ENCODE data around the gene TOMM5. TPM values are rescaled to one million over a fixed set of nuclear protein-coding genes. Genes with fewer than 3 reads are reported as not detected.

TOMM5 gene
- polyA plus RNA-seq, 2 of the 4 experiments (the other 2 are of a cell fraction), result 338 to 339 TPM

DNA sequence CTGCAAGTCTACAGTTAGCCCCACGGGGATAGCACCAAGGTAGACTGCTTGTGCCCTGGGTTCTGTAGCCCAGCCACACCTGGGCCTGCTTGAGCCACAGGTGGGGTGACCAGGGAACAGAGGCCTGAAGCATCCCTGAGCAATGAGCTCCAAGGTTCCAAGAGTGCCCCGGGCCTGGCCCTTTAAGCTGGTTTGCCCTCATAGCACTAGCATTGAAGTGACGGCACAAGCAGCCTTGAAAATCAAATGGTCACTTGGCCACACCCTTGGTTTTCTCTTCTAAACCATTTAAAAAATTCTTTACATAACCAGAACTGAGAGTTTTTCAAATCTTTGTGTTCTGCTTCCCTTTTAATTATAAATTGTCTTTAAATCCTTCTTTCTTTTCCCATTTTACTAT is 40.9 kb downstream of the TOMM5 start:
- no peak for DNase-seq (ENCODE audit: low read depth in 1 of 2, low spot score in 1 of 2)
- ChIA-PET POLR2A (no interaction called here), CTCF (no interaction called here)
- FAIRE-seq, result no peak
- 71% methylated on average over 3 of the region's 3 CpGs for WGBS (ENCODE audit: missing lambda C conversion rate)
- Histone ChIP-seq H3K4me2 (no peak overlapping the region), H3K9me3 (no peaks in the 10 kb centered on the region), H3K27ac (no peak overlapping the region), H3K4me3 (no peak overlapping the region), H3K4me1 (0 out of 3 replicates have a peak, but pooled peaks cover 4% of the 10 kb centered on the region)
- TF ChIP-seq, protein P1, sequence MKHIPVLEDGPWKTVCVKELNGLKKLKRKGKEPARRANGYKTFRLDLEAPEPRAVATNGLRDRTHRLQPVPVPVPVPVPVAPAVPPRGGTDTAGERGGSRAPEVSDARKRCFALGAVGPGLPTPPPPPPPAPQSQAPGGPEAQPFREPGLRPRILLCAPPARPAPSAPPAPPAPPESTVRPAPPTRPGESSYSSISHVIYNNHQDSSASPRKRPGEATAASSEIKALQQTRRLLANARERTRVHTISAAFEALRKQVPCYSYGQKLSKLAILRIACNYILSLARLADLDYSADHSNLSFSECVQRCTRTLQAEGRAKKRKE (CRISPR knock-in tag; IDR thresholded peaks at IDR 0.05; ENCODE audit: low read depth), result no peak
- TF ChIP-seq RNF2 (IDR thresholded peaks at IDR 0.05; ENCODE audit: borderline replicate concordance, low read depth), result no peak
- no peak for TF ChIP-seq ZSCAN20 (CRISPR knock-in tag; IDR thresholded peaks at IDR 0.05)
- TF ChIP-seq HDAC2 (IDR thresholded peaks at IDR 0.05), result no peak
- TF ChIP-seq, protein P2, sequence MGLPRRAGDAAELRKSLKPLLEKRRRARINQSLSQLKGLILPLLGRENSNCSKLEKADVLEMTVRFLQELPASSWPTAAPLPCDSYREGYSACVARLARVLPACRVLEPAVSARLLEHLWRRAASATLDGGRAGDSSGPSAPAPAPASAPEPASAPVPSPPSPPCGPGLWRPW (IDR thresholded peaks at IDR 0.05), result no peak
- TF ChIP-seq ZNF302 (CRISPR knock-in tag; IDR thresholded peaks at IDR 0.05), result no peak
- TF ChIP-seq FOSL2 (IDR thresholded peaks at IDR 0.05), result no peak
- TF ChIP-seq FOSL2 (CRISPR knock-in tag; IDR thresholded peaks at IDR 0.05), result no peak
- ATAC-seq, result no peak

- no peak for FAIRE-seq
- no peak overlapping the region for H3K4me2 ChIP-seq
- ChIA-PET POLR2A (no interaction called here), CTCF (no interaction called here)
- H3K9me3 ChIP-seq, result no peaks in the 10 kb centered on the region
- WGBS (ENCODE audit: missing lambda C conversion rate), result 76% methylated on average over 1 of the region's 1 CpG
- DNase-seq (ENCODE audit: low read depth in 1 of 2, low spot score in 1 of 2), result no peak
- no peak overlapping the region for H3K27ac ChIP-seq
- no peak overlapping the region for H3K4me3 ChIP-seq
- peak in 1 of 2 experiments; percentile 24; a peak in 1 of 6 replicates for ATAC-seq
- 0 out of 3 replicates have a peak, but pooled peaks cover 4% of the 10 kb centered on the region for H3K4me1 ChIP-seq
- TF ChIP-seq, protein P3, sequence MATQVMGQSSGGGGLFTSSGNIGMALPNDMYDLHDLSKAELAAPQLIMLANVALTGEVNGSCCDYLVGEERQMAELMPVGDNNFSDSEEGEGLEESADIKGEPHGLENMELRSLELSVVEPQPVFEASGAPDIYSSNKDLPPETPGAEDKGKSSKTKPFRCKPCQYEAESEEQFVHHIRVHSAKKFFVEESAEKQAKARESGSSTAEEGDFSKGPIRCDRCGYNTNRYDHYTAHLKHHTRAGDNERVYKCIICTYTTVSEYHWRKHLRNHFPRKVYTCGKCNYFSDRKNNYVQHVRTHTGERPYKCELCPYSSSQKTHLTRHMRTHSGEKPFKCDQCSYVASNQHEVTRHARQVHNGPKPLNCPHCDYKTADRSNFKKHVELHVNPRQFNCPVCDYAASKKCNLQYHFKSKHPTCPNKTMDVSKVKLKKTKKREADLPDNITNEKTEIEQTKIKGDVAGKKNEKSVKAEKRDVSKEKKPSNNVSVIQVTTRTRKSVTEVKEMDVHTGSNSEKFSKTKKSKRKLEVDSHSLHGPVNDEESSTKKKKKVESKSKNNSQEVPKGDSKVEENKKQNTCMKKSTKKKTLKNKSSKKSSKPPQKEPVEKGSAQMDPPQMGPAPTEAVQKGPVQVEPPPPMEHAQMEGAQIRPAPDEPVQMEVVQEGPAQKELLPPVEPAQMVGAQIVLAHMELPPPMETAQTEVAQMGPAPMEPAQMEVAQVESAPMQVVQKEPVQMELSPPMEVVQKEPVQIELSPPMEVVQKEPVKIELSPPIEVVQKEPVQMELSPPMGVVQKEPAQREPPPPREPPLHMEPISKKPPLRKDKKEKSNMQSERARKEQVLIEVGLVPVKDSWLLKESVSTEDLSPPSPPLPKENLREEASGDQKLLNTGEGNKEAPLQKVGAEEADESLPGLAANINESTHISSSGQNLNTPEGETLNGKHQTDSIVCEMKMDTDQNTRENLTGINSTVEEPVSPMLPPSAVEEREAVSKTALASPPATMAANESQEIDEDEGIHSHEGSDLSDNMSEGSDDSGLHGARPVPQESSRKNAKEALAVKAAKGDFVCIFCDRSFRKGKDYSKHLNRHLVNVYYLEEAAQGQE (IDR thresholded peaks at IDR 0.05), result no peak
Observed at GRCh38 chr9:37550781-37551180, 41.6 kb downstream of the TOMM5 start.

GRCh38 chr9:37549527-37549926 is 42.9 kb downstream of the TOMM5 start:
- Histone ChIP-seq H3K9me3 (no peaks in the 10 kb centered on the region), H3K27ac (no peak overlapping the region), H3K4me3 (no peak overlapping the region), H3K4me2 (no peak overlapping the region), H3K4me1 (0 out of 3 replicates have a peak, but pooled peaks cover 4% of the 10 kb centered on the region)
- ChIA-PET POLR2A (no interaction called here), CTCF (interaction anchor here (0.7 kb wide), 1 partner anchor 45 kb away, joined by 4 read pairs; no protein-coding TSS in a partner anchor)
- DNase-seq (ENCODE audit: low read depth in 1 of 2, low spot score in 1 of 2) (no peak), ATAC-seq (no peak), FAIRE-seq (no peak)
- TF ChIP-seq, protein P2 (IDR thresholded peaks at IDR 0.05), result no peak
- peak; percentile 56 for TF ChIP-seq MAFK (IDR thresholded peaks at IDR 0.05; ENCODE audit: partially characterized antibody)

DNA sequence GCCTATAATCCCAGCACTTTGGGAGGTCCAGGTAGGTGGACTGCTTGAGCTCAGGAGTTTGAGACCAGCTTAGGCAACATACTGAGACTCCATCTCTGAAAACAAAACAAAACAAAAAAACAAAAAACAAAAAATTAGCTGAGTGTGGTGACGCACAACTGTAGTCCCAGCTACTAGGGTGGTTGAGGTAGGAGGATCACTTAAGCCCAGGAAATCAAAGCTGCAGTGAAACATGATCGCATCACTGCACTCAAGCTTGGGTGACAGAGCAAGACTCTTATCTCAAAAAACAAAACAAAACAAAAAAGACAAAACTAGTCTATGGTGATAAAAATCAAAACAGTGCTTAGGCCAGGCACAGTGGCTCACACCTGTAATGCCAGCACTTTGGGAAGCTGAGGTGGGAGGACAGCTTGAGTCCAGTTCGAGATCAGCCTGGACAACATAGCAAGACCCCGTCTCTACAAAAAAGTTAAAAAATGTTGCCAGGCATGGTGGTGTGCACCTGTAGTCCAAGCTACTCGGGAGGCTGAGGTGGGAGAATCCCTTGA is 45.0 kb downstream of the TOMM5 start:
- POLR2A ChIA-PET, result no interaction called here
- TF ChIP-seq CBX2 (IDR thresholded peaks at IDR 0.05; ENCODE audit: borderline replicate concordance, low read depth) (no peak), CHD4 (IDR thresholded peaks at IDR 0.05; ENCODE audit: borderline replicate concordance) (no peak), CHD2 (IDR thresholded peaks at IDR 0.05; ENCODE audit: low read length, partially characterized antibody) (no peak), GATA3 (IDR thresholded peaks at IDR 0.05; ENCODE audit: borderline replicate concordance) (no peak), CEBPB (IDR thresholded peaks at IDR 0.05) (no peak), RFX5 (IDR thresholded peaks at IDR 0.05) (no peak), POLR2A (IDR thresholded peaks at IDR 0.05; ENCODE audit: low read length) (no peak), CBX8 (IDR thresholded peaks at IDR 0.05) (no peak), FOSL2 (IDR thresholded peaks at IDR 0.05) (no peak), FOSL2 (CRISPR knock-in tag; IDR thresholded peaks at IDR 0.05) (no peak), HMGXB4 (CRISPR knock-in tag; IDR thresholded peaks at IDR 0.05; ENCODE audit: borderline replicate concordance) (no peak), EP300 (IDR thresholded peaks at IDR 0.05) (no peak), ZNF302 (CRISPR knock-in tag; IDR thresholded peaks at IDR 0.05) (no peak), JUNB (IDR thresholded peaks at IDR 0.05) (no peak)
- TF ChIP-seq, protein P2 (IDR thresholded peaks at IDR 0.05), result no peak
- TF ChIP-seq, protein P4, sequence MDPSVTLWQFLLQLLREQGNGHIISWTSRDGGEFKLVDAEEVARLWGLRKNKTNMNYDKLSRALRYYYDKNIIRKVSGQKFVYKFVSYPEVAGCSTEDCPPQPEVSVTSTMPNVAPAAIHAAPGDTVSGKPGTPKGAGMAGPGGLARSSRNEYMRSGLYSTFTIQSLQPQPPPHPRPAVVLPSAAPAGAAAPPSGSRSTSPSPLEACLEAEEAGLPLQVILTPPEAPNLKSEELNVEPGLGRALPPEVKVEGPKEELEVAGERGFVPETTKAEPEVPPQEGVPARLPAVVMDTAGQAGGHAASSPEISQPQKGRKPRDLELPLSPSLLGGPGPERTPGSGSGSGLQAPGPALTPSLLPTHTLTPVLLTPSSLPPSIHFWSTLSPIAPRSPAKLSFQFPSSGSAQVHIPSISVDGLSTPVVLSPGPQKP (IDR thresholded peaks at IDR 0.05; ENCODE audit: low read depth, low read length), result no peak

More for the DNA sequence above, 45.0 kb downstream of the TOMM5 start:
- DNase-seq (ENCODE audit: low read depth in 1 of 2, low spot score in 1 of 2) (no peak), FAIRE-seq (no peak), ATAC-seq (no peak)
- Histone ChIP-seq H3K27ac (no peak overlapping the region), H3K4me3 (no peak overlapping the region), H3K4me2 (no peak overlapping the region), H3K9me3 (no peaks in the 10 kb centered on the region), H3K4me1 (0 out of 3 replicates have a peak, but pooled peaks cover 4% of the 10 kb centered on the region)
- CTCF ChIA-PET, result interaction anchor here (0.9 to 1.9 kb wide), 3 partner anchors 9 to 787 kb away, joined by 3 to 4 read pairs (median 3); no protein-coding TSS in a partner anchor
- WGBS (ENCODE audit: missing lambda C conversion rate), result 79% methylated on average over 5 of the region's 5 CpGs

All from A549 (cell line).